ENCODE measurements around the gene CADPS2.

Gene CADPS2

GRCh38 chr7:122766593-122766992 is 119.7 kb downstream of the CADPS2 start:
- no peak for DNase-seq

- no peak for DNase-seq
These were observed 121.4 kb downstream of the CADPS2 start for GRCh38 chr7:122764902-122765301.

GRCh38 chr7:122764020-122764419 is 122.2 kb downstream of the CADPS2 start:
- no peak for DNase-seq

GRCh38 chr7:122762071-122762470 is 124.2 kb downstream of the CADPS2 start:
- DNase-seq: no peak

GRCh38 chr7:122758501-122758900 is 127.8 kb downstream of the CADPS2 start:
- no peak for DNase-seq

GRCh38 chr7:122756860-122757259 is 129.4 kb downstream of the CADPS2 start:
- DNase-seq: no peak

GRCh38 chr7:122755696-122756095 is 130.6 kb downstream of the CADPS2 start:
- no peak for DNase-seq

- no peak for DNase-seq
These were observed 133.7 kb downstream of the CADPS2 start for GRCh38 chr7:122752583-122752982.

GRCh38 chr7:122750389-122750788 is 135.9 kb downstream of the CADPS2 start:
- DNase-seq: no peak

- no peak for DNase-seq
These were observed 138.1 kb downstream of the CADPS2 start for GRCh38 chr7:122748195-122748594.

- no peak for DNase-seq
These were observed 139.3 kb downstream of the CADPS2 start for GRCh38 chr7:122746948-122747347.

- no peak for DNase-seq
These were observed 143.0 kb downstream of the CADPS2 start for GRCh38 chr7:122743211-122743610.

- DNase-seq: no peak
These were observed 147.3 kb downstream of the CADPS2 start for GRCh38 chr7:122738947-122739346.

- DNase-seq: no peak
These were observed 150.1 kb downstream of the CADPS2 start for GRCh38 chr7:122736183-122736582.

- DNase-seq: no peak
These were observed 158.5 kb downstream of the CADPS2 start for GRCh38 chr7:122727759-122728158.

- no peak for DNase-seq
These were observed 158.9 kb downstream of the CADPS2 start for GRCh38 chr7:122727354-122727753.

- DNase-seq: no peak
These were observed 159.4 kb downstream of the CADPS2 start for GRCh38 chr7:122726881-122727280.

- no peak for DNase-seq
These were observed 161.9 kb downstream of the CADPS2 start for GRCh38 chr7:122724366-122724765.

GRCh38 chr7:122719010-122719578 is 167.2 kb downstream of the CADPS2 start:
- no peak for DNase-seq

GRCh38 chr7:122717356-122718089 is 168.7 kb downstream of the CADPS2 start:
- no peak for DNase-seq

GRCh38 chr7:122715183-122715582 is 171.1 kb downstream of the CADPS2 start:
- DNase-seq: no peak

- DNase-seq: no peak
These were observed 175.3 kb downstream of the CADPS2 start for GRCh38 chr7:122710916-122711315.

GRCh38 chr7:122709930-122710646 is 176.2 kb downstream of the CADPS2 start:
- no peak for DNase-seq

- no peak for DNase-seq
These were observed 179.4 kb downstream of the CADPS2 start for GRCh38 chr7:122706836-122707235.

All from activated CD8-positive, alpha-beta memory T cell treated with anti-CD3 and anti-CD28 coated beads for 24 hours (primary cell).